Hematopoietic multipotent progenitor cell (in vitro differentiated cells): ENCODE measurements around the gene SLC7A1. TPM values are rescaled to one million over a fixed set of nuclear protein-coding genes. Genes with fewer than 3 reads are reported as not detected.
"Not testable (repeated sequence)": the region's sequence is repeated elsewhere in the genome, so short reads cannot be mapped to it uniquely, and the experiment has no call there.

ENCODE experiments used
- DNase-seq, 3 donors: peaks; one replicate each; pipeline ENCODE4 v3.0.0-alpha.2; 2011 to 2015; ENCODE audit warnings: low read depth in 2 of 3, low spot score in 2 of 3
- total RNA-seq: library from RNA; depleted of rRNA; stranded (reverse); fragments of >200 nt; gene quantifications from one replicate; pipeline ENCODE4 v1.2.3, GENCODE V29; 2012

SLC7A1 gene
- total RNA-seq, result 17.2 TPM

GRCh38 chr13:29595380-29596063, at the start of gene SLC7A1:
TSS of gene SLC7A1 (minus strand) at chr13:29595688. CDS start at chr13:29536188, 59,500 bp downstream.
- DNase-seq, result peak; percentile 74 to 93 (median 88)

GRCh38 chr13:29640665-29641064, 45.2 kb upstream of the SLC7A1 start:
- DNase-seq, result no peak

- not testable (repeated sequence) for DNase-seq
Observed at GRCh38 chr13:29636831-29637230, 41.3 kb upstream of the SLC7A1 start.

GRCh38 chr13:29624997-29625396, 29.5 kb upstream of the SLC7A1 start:
- no peak for DNase-seq

- no peak for DNase-seq
Observed at GRCh38 chr13:29621841-29622240, 26.4 kb upstream of the SLC7A1 start.

GRCh38 chr13:29621051-29621800, 25.7 kb upstream of the SLC7A1 start:
- no peak for DNase-seq

- no peak for DNase-seq
Observed at GRCh38 chr13:29619995-29620394, 24.5 kb upstream of the SLC7A1 start.

GRCh38 chr13:29613101-29613500, 17.6 kb upstream of the SLC7A1 start:
- no peak for DNase-seq

- no peak for DNase-seq
Observed at GRCh38 chr13:29607465-29607864, 12.0 kb upstream of the SLC7A1 start.

- DNase-seq, result no peak
Observed at GRCh38 chr13:29605860-29606526, 10.5 kb upstream of the SLC7A1 start.

GRCh38 chr13:29598321-29598720, 2.8 kb upstream of the SLC7A1 start:
- no peak for DNase-seq

- no peak for DNase-seq
Observed at GRCh38 chr13:29597706-29598105, 2.2 kb upstream of the SLC7A1 start.

GRCh38 chr13:29597246-29597645, 1.8 kb upstream of the SLC7A1 start:
- DNase-seq, result no peak

GRCh38 chr13:29596064-29596418, 553 bp upstream of the SLC7A1 start:
- no peak for DNase-seq

GRCh38 chr13:29594710-29595379, 643 bp downstream of the SLC7A1 start:
- peak; percentile 33 to 71 (median 68) for DNase-seq

GRCh38 chr13:29594303-29594709, 1.2 kb downstream of the SLC7A1 start:
- peak; percentile 11 to 54 (median 32) for DNase-seq

- DNase-seq, result no peak
Observed at GRCh38 chr13:29593605-29594297, 1.7 kb downstream of the SLC7A1 start.

GRCh38 chr13:29591310-29591709, 4.2 kb downstream of the SLC7A1 start:
- no peak for DNase-seq

- DNase-seq, result no peak
Observed at GRCh38 chr13:29589967-29590366, 5.5 kb downstream of the SLC7A1 start.

GRCh38 chr13:29589234-29589633, 6.3 kb downstream of the SLC7A1 start:
- no peak for DNase-seq

- no peak for DNase-seq
Observed at GRCh38 chr13:29587645-29588044, 7.8 kb downstream of the SLC7A1 start.
